K562 treated with DMSO at 1 percent for 24 hours (cell line): ENCODE data around the gene NDC1. TPM values are rescaled to one million over a fixed set of nuclear protein-coding genes. Genes with fewer than 3 reads are reported as not detected.

Source experiments
- total RNA-seq: library from RNA; unstranded; fragments of 300-600 nt; gene quantifications from 2 replicates; pipeline ENCODE4 v1.2.3, GENCODE V29; 2022; ENCODE audit warnings: low read depth; ENCODE audit not compliant: insufficient read depth

The NDC1 gene
- total RNA-seq: 21.3 and 21.8 TPM in 2 replicates

GRCh38 chr1:53837924-53838653 lies at the start of gene NDC1:
NDC1 (minus strand) TSS chr1:53838296; CDS start chr1:53838261, 35 bp downstream.

GRCh38 chr1:53739109-53739681 lies 98.9 kb downstream of the NDC1 start, which contains the start of gene GLIS1:
GLIS1 (minus strand) TSS chr1:53739164; CDS start chr1:53738064, 1,100 bp downstream.

Other genes starting within 250 kb of the NDC1 start
- 0.12 and 0.50 TPM in 2 replicates for gene GLIS1, start 99.1 kb downstream of the NDC1 start, total RNA-seq
- gene YIPF1, start 51.5 kb upstream of the NDC1 start, total RNA-seq: 32.4 and 32.9 TPM in 2 replicates
- not detected in 2 replicates for gene DIO1, start 55.9 kb upstream of the NDC1 start, total RNA-seq
- 38.6 and 47.4 TPM in 2 replicates for gene IFT25, start 107.4 kb upstream of the NDC1 start, total RNA-seq
- gene LRRC42, start 108.1 kb upstream of the NDC1 start, total RNA-seq: 35.7 and 37.6 TPM in 2 replicates
- not detected in 2 replicates for gene LDLRAD1, start 179.9 kb upstream of the NDC1 start, total RNA-seq
- 171 and 182 TPM in 2 replicates for gene TMEM59, start 214.9 kb upstream of the NDC1 start, total RNA-seq
- gene TCEANC2, start 215.3 kb upstream of the NDC1 start, total RNA-seq: 3.9 and 4.5 TPM in 2 replicates